ES-I3 (cell line): ENCODE data around the gene LAPTM4A.
"Not testable (repeated sequence)": the region's sequence is repeated elsewhere in the genome, so short reads cannot be mapped to it uniquely, and the experiment has no call there.

ENCODE experiments used
- H3K36me3 ChIP-seq: 2 replicates; pipeline ENCODE4 v1.6.1; 2013; ENCODE audit warnings: mild to moderate bottlenecking, low read length, control low read depth, moderate library complexity; ENCODE audit not compliant: insufficient read depth
- H3K4me1 ChIP-seq: 2 replicates; pipeline ENCODE4 v1.6.1; 2013; ENCODE audit warnings: mild to moderate bottlenecking, control low read depth, low read length; ENCODE audit not compliant: insufficient read depth
- H3K9ac ChIP-seq: 2 replicates; pipeline ENCODE4 v1.6.1; 2013; ENCODE audit warnings: low read depth, mild to moderate bottlenecking, low read length, moderate library complexity
- H3K9me3 ChIP-seq: 2 replicates; pipeline ENCODE4 v1.6.1; 2013; ENCODE audit warnings: mild to moderate bottlenecking, low read length, moderate library complexity; ENCODE audit not compliant: control insufficient read depth, insufficient read depth

Gene LAPTM4A

DNA sequence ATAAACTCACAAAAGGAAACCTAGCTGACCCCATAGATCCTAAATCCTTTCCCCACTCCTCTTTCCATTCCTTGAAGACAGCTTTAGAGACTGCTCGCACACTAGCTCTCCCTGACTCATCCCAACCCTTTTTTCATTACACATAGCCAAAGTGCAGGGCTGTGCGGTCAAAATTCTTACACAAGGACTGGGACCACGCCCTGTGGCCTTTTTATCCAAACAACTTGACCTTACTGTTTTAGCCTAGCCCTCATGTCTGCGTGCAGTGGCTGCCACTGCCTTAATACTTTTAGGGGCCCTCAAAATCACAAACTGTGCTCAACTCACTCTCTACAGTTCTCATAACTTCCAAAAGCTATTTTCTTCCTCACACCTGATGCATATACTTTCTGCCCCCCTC lies 34.5 kb upstream of the LAPTM4A start:
- not testable (repeated sequence) for H3K9me3 ChIP-seq, H3K9ac ChIP-seq, H3K4me1 ChIP-seq, H3K36me3 ChIP-seq

DNA sequence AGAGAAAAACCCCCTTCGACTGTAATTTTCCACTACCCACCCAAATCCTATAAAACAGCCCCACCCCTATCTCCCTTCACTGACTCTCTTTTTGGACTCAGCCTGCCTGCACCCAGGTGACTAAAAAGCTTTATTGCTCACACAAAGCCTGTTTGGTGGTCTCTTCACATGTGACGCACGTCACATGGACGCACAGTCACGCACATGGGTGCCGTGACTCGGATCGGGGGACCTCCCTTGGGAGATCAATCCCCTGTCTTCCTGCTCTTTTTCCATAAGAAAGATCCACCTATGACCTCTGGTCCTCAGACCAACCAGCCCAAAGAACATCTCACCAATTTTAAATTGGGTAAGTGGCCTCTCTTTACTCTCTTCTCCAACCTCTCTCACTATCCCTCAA lies 31.4 kb upstream of the LAPTM4A start:
- not testable (repeated sequence) for H3K4me1 ChIP-seq, H3K9ac ChIP-seq, H3K9me3 ChIP-seq, H3K36me3 ChIP-seq

DNA sequence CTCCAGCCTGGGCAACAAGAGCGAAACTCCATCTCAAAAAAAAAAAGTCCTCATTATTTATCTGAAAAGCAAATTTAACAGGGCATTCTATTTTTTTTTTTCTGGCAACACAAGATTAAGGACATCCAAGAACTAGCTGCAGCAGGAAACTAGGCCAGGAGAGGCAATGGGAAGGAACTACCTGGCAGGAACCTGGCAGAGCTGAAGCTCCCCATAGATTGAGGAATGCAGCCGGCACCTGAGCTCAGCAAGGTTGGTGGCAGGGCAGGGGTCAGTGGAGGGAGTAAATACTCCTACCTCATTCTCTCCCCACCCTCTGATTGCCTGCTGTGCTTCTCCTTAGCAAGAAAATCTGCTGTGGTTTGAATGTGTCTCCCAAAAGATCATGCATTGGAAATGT lies 30.4 kb upstream of the LAPTM4A start:
- Histone ChIP-seq H3K9me3 (no peaks in the 10 kb centered on the region; the same call in 1 of the 2 replicates), H3K9ac (no peak overlapping the region), H3K36me3 (no peaks in the 10 kb centered on the region), H3K4me1 (peaks cover 10% of the 10 kb centered on the region)

DNA sequence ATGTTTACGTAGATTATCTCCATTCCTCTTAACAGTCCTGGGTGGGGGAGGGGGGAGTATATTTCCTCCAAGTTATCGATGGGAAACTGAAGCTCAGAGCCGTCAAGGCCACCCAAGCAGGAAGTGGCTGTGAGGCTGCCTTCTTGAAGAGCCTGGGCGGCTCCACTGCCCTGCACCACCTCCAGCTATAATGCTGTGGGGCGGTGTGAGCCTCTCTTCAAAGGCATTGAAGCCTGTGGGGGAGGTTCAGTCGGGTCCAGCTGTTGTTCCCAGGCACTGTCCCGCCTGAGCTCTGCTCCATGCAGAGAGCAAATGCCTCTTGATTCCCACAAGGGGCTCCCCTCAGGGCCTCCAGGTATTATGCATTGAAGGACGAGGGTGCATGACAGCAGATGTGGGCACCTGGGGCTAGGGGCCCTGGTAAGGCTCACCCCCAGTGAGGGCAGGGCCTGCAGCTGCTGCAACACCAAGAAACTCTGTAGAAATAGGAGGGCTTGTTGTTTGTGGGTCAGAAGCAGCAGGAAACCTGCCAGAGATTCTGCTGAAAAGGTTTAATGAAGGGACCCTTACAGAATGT lies 29.5 kb upstream of the LAPTM4A start:
- Histone ChIP-seq H3K9me3 (no peaks in the 10 kb centered on the region; the same call in 1 of the 2 replicates), H3K9ac (no peak overlapping the region), H3K4me1 (peaks cover 10% of the 10 kb centered on the region), H3K36me3 (no peaks in the 10 kb centered on the region)

DNA sequence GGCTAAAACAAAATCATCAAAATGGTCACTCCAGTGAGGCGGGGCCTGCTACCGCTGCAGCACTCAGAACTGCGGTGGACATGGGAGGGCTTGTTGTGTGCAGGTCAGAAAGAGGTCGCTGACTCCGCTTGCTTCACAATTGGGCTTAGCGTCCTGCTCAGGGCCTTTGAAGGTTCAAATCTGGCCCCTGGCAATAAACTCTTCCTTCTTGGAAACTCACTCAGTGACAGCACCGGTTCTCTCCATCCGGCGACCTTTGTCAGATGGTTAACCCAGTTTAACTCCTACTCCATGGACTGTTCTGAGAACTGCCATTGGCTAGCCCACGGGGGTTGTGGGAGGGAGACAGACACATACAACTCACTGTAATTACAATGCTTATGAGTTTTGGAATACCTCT lies 29.0 kb upstream of the LAPTM4A start:
- Histone ChIP-seq H3K9ac (no peak overlapping the region), H3K36me3 (no peaks in the 10 kb centered on the region), H3K4me1 (peaks cover 10% of the 10 kb centered on the region), H3K9me3 (no peaks in the 10 kb centered on the region; the same call in 1 of the 2 replicates)

DNA sequence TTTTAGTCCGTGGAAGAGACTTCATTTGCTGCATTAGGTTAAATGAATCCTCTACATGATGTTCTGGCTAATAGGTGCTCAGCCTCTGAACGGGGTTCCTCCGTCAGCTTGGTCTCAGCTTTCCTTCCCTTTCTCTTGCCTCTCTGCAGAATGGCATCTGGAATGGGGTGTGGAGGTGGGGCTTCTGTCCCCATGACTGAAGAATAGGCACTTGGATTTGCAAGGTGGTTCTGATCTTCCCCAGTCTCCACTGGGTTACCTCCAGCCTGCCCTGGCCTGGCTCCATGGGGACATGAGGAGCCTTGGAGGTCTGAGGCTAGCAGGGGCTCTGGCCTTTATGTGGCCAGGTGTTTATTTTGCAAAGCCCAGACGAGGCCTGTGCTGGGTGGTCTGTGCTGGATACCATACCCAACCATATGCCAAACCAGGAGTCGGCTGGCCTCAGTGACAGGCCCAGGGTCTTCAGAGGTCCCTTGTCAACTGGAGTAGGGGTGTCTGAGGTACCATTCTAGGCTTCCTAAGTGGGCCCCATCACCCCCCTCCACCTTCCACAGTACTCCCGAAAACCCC lies 28.2 kb upstream of the LAPTM4A start:
- H3K36me3 ChIP-seq: no peaks in the 10 kb centered on the region
- H3K9me3 ChIP-seq: no peaks in the 10 kb centered on the region; the same call in 1 of the 2 replicates
- H3K9ac ChIP-seq: no peak overlapping the region
- H3K4me1 ChIP-seq: peaks cover 10% of the 10 kb centered on the region

DNA sequence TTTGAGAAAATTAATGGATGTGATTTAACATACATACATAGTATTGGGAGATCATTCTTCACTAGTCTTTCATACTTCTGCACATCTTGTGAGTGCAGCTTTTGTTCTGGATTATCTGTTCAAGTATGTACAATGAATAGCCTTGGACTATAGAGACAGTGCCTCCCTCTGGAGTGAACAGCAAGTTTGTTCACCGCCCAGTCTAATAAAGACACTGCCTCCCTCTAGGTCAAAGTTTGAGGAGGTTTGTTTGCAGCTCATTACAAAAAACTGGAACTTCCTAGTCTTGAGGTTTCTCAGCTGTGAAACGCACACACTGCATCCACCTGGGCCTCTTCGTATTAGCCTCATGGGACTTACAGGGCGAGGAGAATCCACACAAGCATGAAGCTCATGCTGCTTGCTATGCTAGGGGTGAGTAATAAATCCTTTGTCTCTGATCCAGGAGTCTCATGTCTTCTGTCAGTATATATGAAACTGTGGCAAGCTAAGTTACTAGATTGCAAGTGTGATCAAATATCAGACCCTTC lies 26.0 kb upstream of the LAPTM4A start:
- H3K36me3 ChIP-seq: no peaks in the 10 kb centered on the region
- no peak overlapping the region for H3K9ac ChIP-seq

DNA sequence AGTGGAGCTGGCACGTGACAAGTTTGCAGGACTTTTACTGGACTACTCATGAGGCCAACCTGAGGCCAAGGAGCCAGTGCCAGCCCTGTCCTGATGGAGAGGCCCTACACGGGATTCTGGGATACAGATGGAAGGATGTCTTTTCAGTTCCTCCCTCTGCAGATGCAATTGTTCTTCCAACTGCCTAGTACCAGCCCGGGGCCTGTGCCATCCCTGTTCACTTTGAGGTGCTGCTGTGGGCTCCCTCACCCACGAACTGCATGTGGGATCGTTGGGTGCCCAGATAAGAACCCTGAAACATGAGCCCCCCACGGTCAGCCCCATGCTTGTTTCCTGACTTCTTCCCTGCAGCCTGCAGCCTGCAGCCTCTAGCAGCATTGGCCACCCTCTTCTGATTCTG lies 25.3 kb upstream of the LAPTM4A start:
- no peak overlapping the region for H3K9ac ChIP-seq
- peaks cover 15% of the 10 kb centered on the region for H3K4me1 ChIP-seq
- H3K9me3 ChIP-seq: no peaks in the 10 kb centered on the region
- no peaks in the 10 kb centered on the region for H3K36me3 ChIP-seq

More for the DNA sequence above, 26.0 kb upstream of the LAPTM4A start:
- H3K4me1 ChIP-seq: peaks cover 11% of the 10 kb centered on the region
- H3K9me3 ChIP-seq: no peaks in the 10 kb centered on the region

DNA sequence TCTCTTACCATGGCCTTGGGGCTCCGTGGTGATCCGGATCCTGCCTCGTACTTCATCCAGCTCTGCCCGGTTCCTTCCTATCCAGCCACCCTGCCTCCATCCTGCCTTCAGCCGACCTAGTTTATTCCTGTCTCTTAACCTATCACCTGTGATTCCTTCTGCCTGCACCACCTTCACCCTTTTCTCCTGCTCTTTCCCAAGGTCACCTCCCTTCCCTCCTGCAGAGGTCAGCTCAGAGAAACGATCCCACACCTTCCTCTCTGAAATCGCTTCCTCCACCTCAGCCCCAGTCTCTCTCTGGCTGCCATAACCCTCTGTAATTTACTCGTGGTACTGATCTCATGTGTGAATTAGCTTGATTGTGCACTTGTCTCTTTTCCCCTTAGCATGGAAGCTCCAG lies 23.5 kb upstream of the LAPTM4A start:
- Histone ChIP-seq H3K9ac (no peak overlapping the region), H3K9me3 (no peaks in the 10 kb centered on the region), H3K36me3 (no peaks in the 10 kb centered on the region), H3K4me1 (peaks cover 5% of the 10 kb centered on the region; the same call in 1 of the 2 replicates)

DNA sequence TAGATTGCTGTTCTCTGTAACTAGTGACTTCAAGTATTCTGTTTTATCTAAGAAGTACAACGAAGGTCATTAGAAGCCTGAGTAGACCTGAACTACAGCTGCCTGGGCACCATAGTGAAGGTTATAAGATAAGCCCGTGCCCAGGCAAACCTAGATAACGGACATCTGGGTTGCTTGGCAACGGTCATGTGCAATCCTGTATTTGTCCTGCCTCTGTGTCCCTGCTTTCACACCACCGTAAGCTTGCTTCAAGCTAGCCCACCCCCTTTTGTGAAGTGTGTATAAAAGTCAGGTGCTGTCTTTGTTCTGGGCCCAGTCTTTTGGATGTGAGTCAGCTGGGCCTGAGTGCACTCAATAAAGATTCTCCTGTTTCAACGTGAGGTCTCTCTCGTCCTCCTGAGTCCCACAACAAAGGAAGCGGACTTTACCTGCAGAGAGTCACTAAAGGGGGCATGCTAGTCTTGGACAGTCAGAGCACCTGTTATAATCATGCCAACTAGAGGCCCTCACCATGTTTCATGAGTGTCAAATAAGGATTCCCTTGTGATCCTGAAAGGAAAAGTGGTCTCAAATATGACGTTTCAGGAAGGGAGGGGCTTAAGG lies 22.7 kb upstream of the LAPTM4A start:
- not testable (repeated sequence) for H3K36me3 ChIP-seq, H3K9me3 ChIP-seq, H3K4me1 ChIP-seq, H3K9ac ChIP-seq

DNA sequence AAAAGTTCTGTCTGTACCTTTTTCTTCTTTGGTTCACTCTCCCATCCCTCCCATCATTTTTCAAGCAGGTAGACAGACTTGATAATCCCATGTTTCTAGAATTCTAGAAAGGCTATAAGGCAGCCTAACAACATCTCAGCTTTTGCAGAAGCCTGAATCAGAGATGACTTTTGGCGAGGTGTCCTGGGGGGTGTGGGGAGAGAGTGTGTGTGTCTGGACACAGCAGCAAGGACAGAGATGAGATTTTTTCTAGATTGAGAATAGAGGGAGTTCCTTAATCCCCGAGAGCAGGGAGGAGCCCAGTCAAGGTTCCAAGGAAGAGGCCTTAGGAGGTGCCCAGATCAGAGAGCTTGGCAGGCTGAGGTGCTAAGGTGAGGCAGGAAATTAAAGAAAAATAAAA lies 22.0 kb upstream of the LAPTM4A start:
- no peaks in the 10 kb centered on the region for H3K36me3 ChIP-seq
- H3K4me1 ChIP-seq: peaks cover 5% of the 10 kb centered on the region; the same call in 1 of the 2 replicates
- H3K9ac ChIP-seq: no peak overlapping the region
- no peaks in the 10 kb centered on the region for H3K9me3 ChIP-seq

DNA sequence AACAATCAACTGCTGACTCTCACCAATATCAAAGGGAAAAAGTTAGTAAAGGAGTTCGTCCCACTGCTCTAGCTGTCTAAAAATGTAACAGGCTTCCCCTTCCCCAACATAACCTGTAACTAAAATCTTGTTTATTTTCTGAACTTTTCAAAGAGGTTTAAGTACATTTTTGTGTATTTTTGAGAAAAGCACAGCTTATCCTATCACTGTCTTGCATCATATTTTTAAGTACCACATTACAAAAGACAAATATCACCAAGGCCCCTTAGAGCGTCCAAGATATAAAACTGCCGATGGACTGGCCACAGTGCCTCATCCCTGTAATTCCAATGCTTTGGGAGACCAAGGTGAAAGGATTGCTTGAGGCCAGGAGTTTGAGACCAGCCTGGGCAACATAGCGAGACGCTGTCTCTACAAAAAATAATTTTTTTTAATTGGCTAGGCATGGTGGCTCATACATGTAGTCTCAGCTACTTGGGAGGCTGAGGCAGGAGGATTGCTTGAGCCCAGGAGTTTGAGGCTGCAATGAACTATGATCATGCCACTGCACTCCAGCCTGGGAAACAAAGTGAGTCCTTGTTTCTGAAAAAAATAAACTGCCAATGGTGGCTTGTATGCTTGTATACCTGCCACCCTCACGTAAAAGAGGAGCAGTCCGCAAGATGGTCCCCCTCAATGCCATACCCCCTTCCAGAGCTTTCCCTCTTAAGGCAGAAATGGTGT lies 21.2 kb upstream of the LAPTM4A start:
- no peaks in the 10 kb centered on the region for H3K9me3 ChIP-seq
- H3K4me1 ChIP-seq: peaks cover 5% of the 10 kb centered on the region; the same call in 1 of the 2 replicates
- H3K9ac ChIP-seq: peak overlapping the region; percentile 22; the same call in 1 of the 2 replicates
- no peaks in the 10 kb centered on the region for H3K36me3 ChIP-seq

DNA sequence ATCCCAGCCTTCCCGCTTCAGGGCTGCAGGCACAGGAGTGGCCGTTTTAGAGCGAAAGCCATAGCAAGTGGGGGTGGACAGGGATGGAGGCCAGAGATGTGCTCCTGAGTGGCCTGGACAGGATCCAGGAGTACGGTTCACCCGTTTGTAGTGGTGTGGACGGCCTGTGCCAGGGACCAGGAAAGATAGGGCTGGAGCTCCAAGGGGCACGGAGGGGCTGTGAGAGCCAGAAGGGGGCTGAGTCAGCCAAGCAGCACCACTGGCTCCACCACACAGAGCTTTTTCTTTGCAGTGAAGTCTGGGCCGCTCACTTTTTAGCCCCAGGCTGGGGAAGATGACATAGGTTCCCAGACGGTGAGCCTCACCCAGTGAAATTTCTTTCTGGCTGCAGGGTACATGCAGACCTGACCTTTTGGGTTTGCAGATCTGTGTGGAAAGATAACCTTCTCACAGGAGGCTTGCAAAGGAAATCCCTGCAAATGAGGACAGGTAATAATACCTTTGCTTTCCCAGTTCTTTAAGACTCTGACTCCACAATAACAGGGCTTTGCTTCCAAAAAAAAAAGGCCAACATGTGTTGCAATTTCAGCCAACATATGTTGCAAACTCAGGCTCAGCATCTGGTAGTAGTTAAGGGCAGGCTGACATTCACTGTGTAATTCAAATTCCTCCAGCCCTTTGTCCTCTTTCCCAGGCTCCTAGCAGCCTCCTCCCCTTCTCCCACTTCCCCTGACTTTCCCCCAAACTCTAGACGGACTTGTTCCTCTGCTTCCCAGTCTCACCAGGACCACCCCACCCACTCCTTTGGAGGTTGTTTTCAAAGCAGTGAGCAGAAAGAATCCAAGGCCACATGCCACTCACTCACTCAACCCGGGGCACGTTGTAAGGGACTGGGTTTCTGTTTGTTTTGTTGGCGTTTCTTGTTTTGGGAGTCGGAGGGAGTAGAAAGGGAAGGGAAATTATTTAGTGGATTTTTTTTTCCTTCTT lies 20.3 kb upstream of the LAPTM4A start:
- Histone ChIP-seq H3K36me3 (no peaks in the 10 kb centered on the region), H3K9me3 (no peaks in the 10 kb centered on the region), H3K9ac (peak overlapping the region; percentile 22; the same call in 1 of the 2 replicates), H3K4me1 (peaks cover 5% of the 10 kb centered on the region; the same call in 1 of the 2 replicates)

DNA sequence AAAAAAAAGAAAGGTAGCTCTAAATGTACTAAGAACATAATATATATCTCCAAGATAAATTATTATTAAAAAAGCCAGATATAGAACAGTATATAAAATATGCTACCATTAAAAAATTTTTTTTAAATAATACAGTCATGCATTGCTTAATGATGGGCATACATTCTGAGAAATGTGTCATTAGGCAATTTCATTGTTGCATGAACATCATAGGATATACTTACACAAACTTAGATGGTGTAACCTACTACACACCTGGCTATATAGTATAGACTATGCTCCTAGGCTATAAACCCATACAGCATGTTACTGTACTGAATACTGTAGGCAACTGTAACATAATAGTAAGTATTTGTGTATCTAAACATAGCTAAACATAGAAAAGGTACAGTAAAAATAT lies 18.3 kb upstream of the LAPTM4A start:
- Histone ChIP-seq H3K36me3 (no peaks in the 10 kb centered on the region), H3K9me3 (no peaks in the 10 kb centered on the region), H3K9ac (no peak overlapping the region), H3K4me1 (peaks cover 5% of the 10 kb centered on the region; the same call in 1 of the 2 replicates)
